ENCODE data around the gene MSI2. TPM values are rescaled to one million over a fixed set of nuclear protein-coding genes. Genes with fewer than 3 reads are reported as not detected.
A peak's percentile ranks its signal among the peaks of the same experiment; 100 is the strongest.

The MSI2 gene
- total RNA-seq, 2 experiments from 2014 or later: 38.8 to 39.0 TPM

- CTCF ChIA-PET: interaction anchor here (1.5 to 1.7 kb wide), 2 partner anchors 219 to 232 kb away, joined by 3 to 4 read pairs; no protein-coding TSS in a partner anchor
- intact Hi-C loops (cut with micrococcal nuclease): no loop called here
- no peak overlapping the region for H3K27ac Mint-ChIP-seq
These were observed 219.5 kb downstream of the MSI2 start for GRCh38 chr17:57475796-57476195.

GRCh38 chr17:57477522-57478362 is 221.4 kb downstream of the MSI2 start:
- DNase-seq: no peak
- peaks cover 4% of the 10 kb centered on the region for H3K36me3 Mint-ChIP-seq (ENCODE audit: low read depth)
- intact Hi-C loops (cut with micrococcal nuclease): no loop called here
- peaks cover 30% of the 10 kb centered on the region for H3K4me1 Mint-ChIP-seq (ENCODE audit: low read depth)
- CTCF ChIA-PET: interaction anchor here (0.5 to 1.7 kb wide), 3 partner anchors 220 to 268 kb away, joined by 3 read pairs; no protein-coding TSS in a partner anchor
- H3K9me3 Mint-ChIP-seq: no peaks in the 10 kb centered on the region
- H3K27me3 Mint-ChIP-seq (ENCODE audit: low read depth): no peaks in the 10 kb centered on the region
- H3K27ac Mint-ChIP-seq: no peak overlapping the region
- H3K4me3 Mint-ChIP-seq: no peak overlapping the region

More at GRCh38 chr17:57475796-57476195, 219.5 kb downstream of the MSI2 start:
- H3K4me3 Mint-ChIP-seq: no peak overlapping the region
- DNase-seq: no peak
- no peaks in the 10 kb centered on the region for H3K9me3 Mint-ChIP-seq
- H3K27me3 Mint-ChIP-seq (ENCODE audit: low read depth): no peaks in the 10 kb centered on the region
- peaks cover 4% of the 10 kb centered on the region for H3K36me3 Mint-ChIP-seq (ENCODE audit: low read depth)
- H3K4me1 Mint-ChIP-seq (ENCODE audit: low read depth): peaks cover 16% of the 10 kb centered on the region

GRCh38 chr17:57478478-57479250 is 222.3 kb downstream of the MSI2 start:
- Mint-ChIP-seq H3K9me3 (no peaks in the 10 kb centered on the region), H3K36me3 (ENCODE audit: low read depth) (peaks cover 4% of the 10 kb centered on the region), H3K4me3 (no peak overlapping the region), H3K27ac (no peak overlapping the region), H3K27me3 (ENCODE audit: low read depth) (no peaks in the 10 kb centered on the region), H3K4me1 (ENCODE audit: low read depth) (peaks cover 34% of the 10 kb centered on the region)
- CTCF ChIA-PET: interaction anchor here (1.4 kb wide), 1 partner anchor 236 kb away, joined by 3 read pairs; no protein-coding TSS in a partner anchor
- intact Hi-C loops (cut with micrococcal nuclease): no loop called here
- no peak for DNase-seq

DNA sequence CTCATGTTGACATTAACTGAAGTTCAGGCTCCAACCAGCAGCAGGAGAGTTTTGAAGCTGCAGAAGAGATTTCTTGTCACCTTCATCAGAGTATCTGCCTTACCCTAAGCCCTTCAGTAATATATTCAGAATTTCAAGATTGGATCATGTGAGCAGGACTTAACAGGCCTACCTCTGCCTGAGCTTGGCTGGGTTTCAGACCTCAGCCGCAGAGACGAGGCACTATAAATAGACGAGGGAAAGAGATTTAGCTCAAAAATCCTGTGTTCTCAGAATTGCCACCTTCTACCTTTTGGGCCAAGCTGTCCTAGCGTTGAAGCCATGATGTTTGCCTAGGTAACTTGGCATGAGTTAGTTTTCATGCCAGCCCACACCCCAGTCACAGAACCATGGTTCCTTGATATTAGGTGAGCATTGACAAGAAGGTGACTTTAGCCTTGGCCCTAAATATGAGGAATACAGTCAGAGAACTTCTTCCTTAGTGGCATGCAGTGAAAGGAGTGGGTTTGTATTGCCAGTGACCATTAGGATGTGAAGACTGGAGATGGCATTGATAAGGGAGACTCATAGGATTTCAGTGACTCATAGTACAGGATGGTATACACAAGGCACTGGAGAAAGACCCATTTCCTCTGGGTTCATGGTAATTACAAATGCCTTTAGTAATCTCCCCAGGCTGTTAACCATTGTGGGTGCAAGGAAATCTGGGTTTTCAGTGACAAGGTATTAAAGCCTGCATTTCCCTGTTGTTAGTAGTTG is 224.3 kb downstream of the MSI2 start:
- DNase-seq: no peak
- intact Hi-C loops (cut with micrococcal nuclease): no loop called here
- no peaks in the 10 kb centered on the region for H3K27me3 Mint-ChIP-seq (ENCODE audit: low read depth)
- no peak overlapping the region for H3K27ac Mint-ChIP-seq
- no peak overlapping the region for H3K4me3 Mint-ChIP-seq
- H3K36me3 Mint-ChIP-seq (ENCODE audit: low read depth): peaks cover 4% of the 10 kb centered on the region
- CTCF ChIA-PET: no interaction called here
- H3K4me1 Mint-ChIP-seq (ENCODE audit: low read depth): peaks cover 50% of the 10 kb centered on the region
- H3K9me3 Mint-ChIP-seq: no peaks in the 10 kb centered on the region

GRCh38 chr17:57481910-57482391 is 225.6 kb downstream of the MSI2 start:
- DNase-seq: no peak
- Mint-ChIP-seq H3K4me1 (ENCODE audit: low read depth) (peaks cover 62% of the 10 kb centered on the region), H3K27me3 (ENCODE audit: low read depth) (no peaks in the 10 kb centered on the region), H3K4me3 (no peak overlapping the region), H3K9me3 (no peaks in the 10 kb centered on the region), H3K27ac (no peak overlapping the region), H3K36me3 (ENCODE audit: low read depth) (peaks cover 3% of the 10 kb centered on the region)
- CTCF ChIA-PET: interaction anchor here (0.9 kb wide), 1 partner anchor 9 kb away, joined by 3 read pairs; no protein-coding TSS in a partner anchor
- intact Hi-C loops (cut with micrococcal nuclease): no loop called here

- Mint-ChIP-seq H3K27me3 (ENCODE audit: low read depth) (no peaks in the 10 kb centered on the region), H3K27ac (no peak overlapping the region), H3K4me1 (ENCODE audit: low read depth) (peaks cover 69% of the 10 kb centered on the region), H3K4me3 (no peak overlapping the region), H3K9me3 (no peaks in the 10 kb centered on the region), H3K36me3 (ENCODE audit: low read depth) (peaks cover 3% of the 10 kb centered on the region)
- no peak for DNase-seq
- intact Hi-C loops (cut with micrococcal nuclease): no loop called here
- CTCF ChIA-PET: interaction anchor here (1.2 kb wide), 1 partner anchor 9 kb away, joined by 3 read pairs; no protein-coding TSS in a partner anchor
These were observed 226.3 kb downstream of the MSI2 start for GRCh38 chr17:57482657-57483056.

DNA sequence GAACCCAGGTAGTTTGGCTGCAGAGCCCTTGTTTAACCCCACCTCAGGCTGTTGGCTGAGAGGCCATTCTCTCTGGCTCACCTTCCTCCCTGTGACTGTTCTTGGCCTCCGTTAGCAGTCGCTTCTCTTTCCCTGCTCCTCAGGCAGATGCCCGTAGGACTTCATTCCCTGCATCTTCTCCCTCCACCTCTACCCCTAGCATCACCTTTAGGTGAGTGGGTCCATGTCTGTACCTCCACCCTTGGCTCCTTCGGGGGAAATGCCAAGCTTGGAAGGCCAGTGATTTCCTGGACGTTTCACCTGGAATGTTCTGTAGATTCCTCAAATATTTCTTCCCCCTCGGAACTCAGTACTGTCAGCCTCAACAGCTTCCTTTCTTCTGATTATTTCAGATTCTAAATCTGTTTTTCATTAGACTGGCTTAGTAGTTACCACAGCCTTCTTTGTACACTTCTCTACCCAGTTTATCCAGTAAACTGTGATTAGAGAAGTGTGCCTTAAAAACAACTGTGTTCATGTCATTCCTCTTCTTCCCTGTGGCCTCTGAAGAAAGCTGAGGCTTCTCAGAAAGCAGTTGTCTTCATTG is 227.9 kb downstream of the MSI2 start:
- intact Hi-C loops (cut with micrococcal nuclease): no loop called here
- Mint-ChIP-seq H3K27me3 (ENCODE audit: low read depth) (no peaks in the 10 kb centered on the region), H3K9me3 (no peaks in the 10 kb centered on the region), H3K36me3 (ENCODE audit: low read depth) (no peaks in the 10 kb centered on the region), H3K4me1 (ENCODE audit: low read depth) (peaks cover 67% of the 10 kb centered on the region), H3K4me3 (no peak overlapping the region), H3K27ac (no peak overlapping the region)
- CTCF ChIA-PET: no interaction called here
- no peak for DNase-seq

GRCh38 chr17:57484826-57485565 is 228.7 kb downstream of the MSI2 start:
- no peak for DNase-seq
- H3K9me3 Mint-ChIP-seq: no peaks in the 10 kb centered on the region
- H3K27ac Mint-ChIP-seq: no peak overlapping the region
- H3K36me3 Mint-ChIP-seq (ENCODE audit: low read depth): no peaks in the 10 kb centered on the region
- intact Hi-C loops (cut with micrococcal nuclease): no loop called here
- H3K27me3 Mint-ChIP-seq (ENCODE audit: low read depth): no peaks in the 10 kb centered on the region
- CTCF ChIA-PET: interaction anchor here (0.6 to 0.8 kb wide), 3 partner anchors 16 to 886 kb away, joined by 3 to 4 read pairs (median 3); no protein-coding TSS in a partner anchor
- no peak overlapping the region for H3K4me3 Mint-ChIP-seq
- peaks cover 67% of the 10 kb centered on the region for H3K4me1 Mint-ChIP-seq (ENCODE audit: low read depth)

- no peak for DNase-seq
- intact Hi-C loops (cut with micrococcal nuclease): no loop called here
- Mint-ChIP-seq H3K27me3 (ENCODE audit: low read depth) (no peaks in the 10 kb centered on the region), H3K27ac (no peak overlapping the region), H3K9me3 (no peaks in the 10 kb centered on the region), H3K4me3 (no peak overlapping the region), H3K4me1 (ENCODE audit: low read depth) (peaks cover 62% of the 10 kb centered on the region), H3K36me3 (ENCODE audit: low read depth) (no peaks in the 10 kb centered on the region)
- CTCF ChIA-PET: interaction anchor here (0.6 to 0.8 kb wide), 2 partner anchors 16 to 887 kb away, joined by 3 to 4 read pairs; no protein-coding TSS in a partner anchor
These were observed 229.2 kb downstream of the MSI2 start for GRCh38 chr17:57485566-57485865.

GRCh38 chr17:57485916-57486881 is 229.9 kb downstream of the MSI2 start:
- Mint-ChIP-seq H3K4me1 (ENCODE audit: low read depth) (peaks cover 55% of the 10 kb centered on the region), H3K27ac (no peak overlapping the region), H3K4me3 (no peak overlapping the region), H3K27me3 (ENCODE audit: low read depth) (no peaks in the 10 kb centered on the region), H3K36me3 (ENCODE audit: low read depth) (no peaks in the 10 kb centered on the region), H3K9me3 (no peaks in the 10 kb centered on the region)
- intact Hi-C loops (cut with micrococcal nuclease): no loop called here
- peak; percentile 29 for DNase-seq
- CTCF ChIA-PET: interaction anchor here (0.6 to 1.2 kb wide), 4 partner anchors 15 to 887 kb away, joined by 3 to 4 read pairs (median 3); no protein-coding TSS in a partner anchor

All from activated naive CD4-positive, alpha-beta T cell treated with anti-CD3 and anti-CD28 coated beads for 36 hours (primary cell).